Measurements from ENCODE around the gene SLC25A26.
"Not testable (repeated sequence)": the region's sequence is repeated elsewhere in the genome, so short reads cannot be mapped to it uniquely, and the experiment has no call there.

The SLC25A26 gene

DNA sequence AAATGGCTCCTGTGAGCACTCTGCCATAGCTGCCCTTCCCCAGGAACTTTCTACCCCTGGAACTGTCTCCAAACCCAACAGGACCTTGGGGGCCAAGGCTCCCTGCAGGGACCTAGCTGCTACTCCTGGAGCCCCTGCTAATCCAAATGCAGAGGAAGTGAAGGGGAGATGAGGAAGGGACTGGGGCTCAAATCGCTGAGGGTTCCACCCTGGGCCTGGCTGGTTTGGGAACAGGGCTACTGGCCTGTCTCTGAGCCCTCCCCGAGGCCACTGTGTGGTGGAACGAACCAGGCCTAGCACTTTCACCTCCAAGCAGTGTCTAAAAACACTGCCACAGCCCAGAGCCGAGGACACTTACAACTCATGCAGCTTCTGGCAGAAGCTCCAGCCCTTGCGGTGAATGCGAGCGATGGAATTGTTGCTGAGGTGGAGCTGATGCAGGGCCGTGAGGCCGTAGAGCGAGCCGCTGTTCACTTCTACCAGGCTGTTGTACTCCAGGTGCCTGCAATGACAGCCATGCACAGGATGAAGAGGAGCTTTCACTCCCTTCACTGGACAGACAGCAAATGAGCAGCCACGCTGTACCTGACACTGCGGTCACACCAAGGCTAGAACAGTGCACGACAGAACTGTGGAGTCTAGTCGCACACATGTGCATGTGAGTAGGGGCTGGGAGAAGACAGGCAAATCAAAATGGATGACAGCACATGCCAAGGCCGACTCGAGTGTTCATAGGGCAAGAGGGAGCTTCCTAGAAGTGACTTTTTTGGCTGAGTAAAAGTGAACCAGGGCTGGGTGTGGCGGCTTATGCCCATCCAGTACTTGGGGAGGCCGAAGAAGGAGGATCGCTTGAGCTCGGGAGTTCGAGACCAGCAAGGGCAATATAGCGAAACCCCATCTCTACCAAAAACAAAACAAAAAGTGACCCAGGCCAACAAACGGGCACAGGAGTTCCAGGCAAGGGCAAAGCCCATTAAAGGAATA lies 189.3 kb downstream of the SLC25A26 start:
- no peak for DNase-seq (ENCODE audit: low read depth, low spot score)

DNA sequence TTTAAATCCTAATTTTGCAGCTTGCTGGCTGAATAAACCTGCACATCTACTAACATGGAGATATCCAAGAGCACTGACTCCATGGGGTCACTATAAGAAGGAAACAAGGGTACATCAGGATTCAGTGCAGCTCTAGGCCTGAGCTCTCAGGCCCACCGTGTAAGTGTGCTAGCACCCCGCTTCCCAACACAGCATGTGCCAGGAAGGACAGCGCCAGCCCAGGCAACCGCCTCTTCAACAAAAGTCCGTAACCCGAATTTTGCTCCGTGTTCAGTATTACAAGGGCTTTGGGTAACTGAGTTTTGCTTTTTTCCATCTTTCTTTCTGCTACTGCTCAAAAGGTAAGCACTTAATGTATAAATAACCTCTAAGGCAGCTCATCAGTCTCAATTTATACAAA lies 190.2 kb downstream of the SLC25A26 start:
- DNase-seq (ENCODE audit: low read depth, low spot score), result no peak

GRCh38 chr3:66411474-66411873 lies 190.7 kb downstream of the SLC25A26 start:
- no peak for DNase-seq (ENCODE audit: low read depth, low spot score)

DNA sequence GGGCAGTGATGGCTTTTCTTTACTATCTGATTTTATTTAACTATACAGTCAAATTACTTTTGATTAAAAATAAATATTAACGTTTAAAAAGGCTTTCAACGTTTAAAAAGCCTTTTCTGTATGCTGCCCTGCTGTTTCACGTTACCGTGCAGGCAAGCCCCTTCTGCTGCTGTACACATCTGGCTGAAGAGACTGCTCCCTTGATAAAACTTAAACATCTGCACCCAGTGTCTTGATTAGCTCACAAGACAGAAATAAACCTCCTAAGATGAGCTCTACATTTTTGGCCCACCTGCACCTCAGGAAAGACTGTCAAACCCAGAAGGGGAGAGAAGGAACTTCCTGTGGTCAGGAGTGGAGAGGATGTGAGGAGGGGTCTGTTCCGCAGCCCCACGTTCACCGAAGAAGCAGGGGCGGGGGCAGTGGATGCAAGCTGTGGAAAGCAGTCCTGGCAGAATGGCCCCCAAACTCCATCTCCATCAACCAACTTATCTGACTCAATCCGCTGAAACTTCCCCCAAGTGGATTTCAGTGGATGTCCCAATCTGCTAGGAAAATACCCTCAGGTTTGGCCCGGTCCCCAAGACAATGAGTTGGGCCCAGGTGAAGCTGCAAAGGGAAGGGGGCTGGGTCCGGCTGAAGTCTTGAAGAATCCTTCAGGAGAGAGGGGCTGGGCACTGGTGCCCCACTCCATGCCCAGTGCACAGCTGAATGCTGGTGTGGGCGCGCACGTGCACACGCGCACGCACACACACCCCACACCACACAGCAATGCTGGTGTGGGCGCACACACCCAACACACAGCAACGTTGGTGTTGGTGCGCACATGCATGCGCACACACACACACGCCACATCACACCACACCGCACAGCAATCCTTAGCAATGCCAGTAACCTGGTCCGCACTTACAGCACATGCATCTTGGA lies 191.4 kb downstream of the SLC25A26 start:
- DNase-seq (ENCODE audit: low read depth, low spot score), result no peak

DNA sequence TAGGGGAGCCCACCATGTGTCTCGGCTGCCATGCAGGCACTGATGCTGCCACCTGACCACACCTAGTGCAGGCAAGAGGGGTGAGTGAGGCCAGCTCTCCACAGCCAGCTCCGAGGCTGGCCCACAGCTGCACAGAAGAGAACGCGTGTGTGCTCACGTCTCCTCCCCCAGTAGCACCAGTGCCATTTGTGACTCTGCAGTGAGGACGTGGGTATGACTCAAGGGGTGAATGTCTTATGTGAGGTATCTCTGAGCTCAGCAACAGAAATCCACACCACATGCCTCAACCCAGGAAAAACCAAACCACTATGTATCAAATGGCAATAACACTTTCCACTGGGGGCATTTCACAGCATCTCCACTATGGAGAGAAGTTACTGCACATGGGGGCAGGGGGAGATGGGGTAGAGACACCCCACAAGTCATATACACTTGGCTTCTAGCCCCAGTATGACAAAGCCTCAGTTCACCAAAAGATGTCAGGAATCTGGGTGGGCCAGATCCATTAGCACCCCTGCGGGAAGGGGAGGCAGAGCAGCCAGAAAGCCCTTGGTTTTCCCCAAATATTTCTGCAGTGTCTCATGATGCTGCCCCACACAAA lies 192.4 kb downstream of the SLC25A26 start:
- no peak for DNase-seq (ENCODE audit: low read depth, low spot score)

DNA sequence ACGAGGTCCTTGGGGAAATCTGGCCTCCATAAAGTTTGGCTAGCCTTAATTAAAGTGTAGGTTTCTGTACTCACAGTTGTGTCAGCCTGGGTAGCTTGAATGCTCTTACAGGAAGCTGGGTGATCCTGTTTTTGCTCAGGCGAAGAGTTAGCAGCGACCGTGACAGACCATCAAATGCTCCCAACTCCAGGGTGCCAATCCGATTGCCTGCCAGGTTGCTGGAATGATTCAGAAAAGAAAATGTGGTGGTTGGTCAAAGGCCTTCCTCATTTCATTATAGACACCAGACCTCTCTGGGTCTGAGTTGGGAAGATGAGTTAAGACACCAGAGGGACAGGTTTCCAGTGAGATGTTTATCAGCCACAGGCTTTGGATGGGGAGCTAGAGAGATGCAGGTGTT lies 194.0 kb downstream of the SLC25A26 start:
- DNase-seq (ENCODE audit: low read depth, low spot score), result no peak

GRCh38 chr3:66415867-66416428 lies 195.1 kb downstream of the SLC25A26 start:
- no peak for DNase-seq (ENCODE audit: low read depth, low spot score)

GRCh38 chr3:66416556-66417304 lies 195.9 kb downstream of the SLC25A26 start:
- DNase-seq (ENCODE audit: low read depth, low spot score), result no peak

DNA sequence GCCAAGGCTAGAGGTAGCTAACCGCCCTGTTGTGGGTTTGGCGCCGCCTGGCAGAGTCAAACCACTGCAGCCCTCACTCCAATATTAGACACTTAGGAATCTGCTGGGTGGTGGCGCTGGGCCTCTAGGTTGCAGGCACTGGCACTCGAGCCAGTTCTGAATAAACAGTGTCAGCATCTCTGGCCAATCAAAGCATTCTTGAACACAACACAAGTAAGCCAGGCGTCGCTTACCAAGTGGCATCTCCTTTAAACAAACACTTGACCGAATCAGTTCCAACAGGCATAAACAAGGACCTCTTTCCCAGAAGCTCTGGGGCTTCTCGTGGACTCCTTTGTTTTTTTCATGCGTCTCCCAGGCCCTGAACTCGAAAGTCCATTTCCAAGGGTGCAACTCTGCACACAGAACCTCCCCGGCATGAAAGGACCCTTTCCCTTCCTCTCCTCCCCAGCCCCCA lies 197.7 kb downstream of the SLC25A26 start:
- no peak for DNase-seq (ENCODE audit: low read depth, low spot score)

DNA sequence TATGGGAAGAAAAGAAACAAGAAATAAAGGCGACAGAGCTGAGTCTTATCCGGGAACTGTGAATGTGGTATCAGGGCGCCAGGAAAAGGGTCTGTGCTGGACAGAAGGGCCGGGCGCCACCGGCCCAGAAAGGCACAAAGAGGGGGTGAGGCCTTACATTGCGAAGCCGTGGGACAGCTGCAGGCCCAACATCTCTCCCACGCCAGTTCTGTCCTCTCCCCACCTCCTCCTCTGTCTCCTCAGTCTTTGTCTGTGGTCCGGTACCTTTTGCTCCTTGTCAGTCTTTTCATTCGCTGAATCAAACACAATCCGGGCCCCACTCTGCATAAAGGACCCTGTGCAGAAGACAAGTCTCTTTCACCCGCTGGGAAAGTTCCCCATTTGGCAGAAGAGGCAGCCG lies 198.2 kb downstream of the SLC25A26 start:
- no peak for DNase-seq (ENCODE audit: low read depth, low spot score)

GRCh38 chr3:66421144-66421543 lies 200.3 kb downstream of the SLC25A26 start:
- not testable (repeated sequence) for DNase-seq (ENCODE audit: low read depth, low spot score)

- not testable (repeated sequence) for DNase-seq (ENCODE audit: low read depth, low spot score)
These were observed 201.1 kb downstream of the SLC25A26 start for GRCh38 chr3:66421893-66422292.

DNA sequence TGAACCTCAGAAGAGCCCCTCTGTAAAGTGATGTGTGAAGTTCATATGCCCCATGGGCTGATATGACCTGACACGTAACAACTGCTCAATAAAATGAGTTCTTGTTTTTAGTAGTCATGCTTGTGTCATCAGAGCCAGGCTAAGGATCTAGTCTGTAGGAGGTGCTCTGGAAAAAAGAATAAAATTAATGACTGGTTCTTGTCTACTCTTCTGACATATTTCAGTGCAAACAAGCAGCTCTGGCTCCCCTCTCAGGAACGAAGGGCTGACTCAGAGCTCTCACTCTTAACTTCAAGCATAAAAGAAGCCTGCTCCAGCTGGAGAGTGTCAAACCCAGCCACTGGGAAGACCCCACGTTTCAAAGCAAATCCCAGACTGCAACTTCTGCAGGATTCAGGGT lies 203.0 kb downstream of the SLC25A26 start:
- no peak for DNase-seq (ENCODE audit: low read depth, low spot score)

GRCh38 chr3:66425032-66425431 lies 204.2 kb downstream of the SLC25A26 start:
- DNase-seq (ENCODE audit: low read depth, low spot score), result no peak

DNA sequence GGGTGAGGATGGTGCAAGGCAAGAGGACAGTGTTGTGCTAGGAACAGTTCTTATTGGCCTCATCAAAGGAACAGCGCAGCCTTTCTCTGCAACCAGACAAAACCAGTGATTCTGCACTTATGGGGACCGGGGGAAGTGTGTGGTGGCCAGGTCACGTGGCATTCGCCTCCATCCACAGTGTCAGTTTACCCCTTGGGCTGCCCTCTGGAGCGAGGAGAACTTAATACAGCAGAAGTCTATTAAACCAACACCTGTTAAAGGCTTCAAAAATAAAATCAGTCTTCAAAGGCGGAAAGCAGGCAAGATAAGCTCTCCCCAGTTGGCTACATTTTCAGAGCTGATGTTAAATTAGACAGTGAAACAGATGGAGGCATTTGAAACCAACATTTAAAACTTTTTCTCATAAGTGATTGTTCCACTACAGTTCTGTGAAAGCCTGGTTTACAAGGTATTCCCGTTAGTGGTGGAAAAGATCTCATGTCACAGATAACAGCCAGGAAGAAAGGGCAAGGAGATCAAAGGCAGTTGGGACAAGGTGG lies 204.8 kb downstream of the SLC25A26 start:
- DNase-seq (ENCODE audit: low read depth, low spot score), result no peak

GRCh38 chr3:66426135-66426534 lies 205.3 kb downstream of the SLC25A26 start:
- DNase-seq (ENCODE audit: low read depth, low spot score), result no peak

- no peak for DNase-seq (ENCODE audit: low read depth, low spot score)
These were observed 206.6 kb downstream of the SLC25A26 start for GRCh38 chr3:66427352-66427751.

DNA sequence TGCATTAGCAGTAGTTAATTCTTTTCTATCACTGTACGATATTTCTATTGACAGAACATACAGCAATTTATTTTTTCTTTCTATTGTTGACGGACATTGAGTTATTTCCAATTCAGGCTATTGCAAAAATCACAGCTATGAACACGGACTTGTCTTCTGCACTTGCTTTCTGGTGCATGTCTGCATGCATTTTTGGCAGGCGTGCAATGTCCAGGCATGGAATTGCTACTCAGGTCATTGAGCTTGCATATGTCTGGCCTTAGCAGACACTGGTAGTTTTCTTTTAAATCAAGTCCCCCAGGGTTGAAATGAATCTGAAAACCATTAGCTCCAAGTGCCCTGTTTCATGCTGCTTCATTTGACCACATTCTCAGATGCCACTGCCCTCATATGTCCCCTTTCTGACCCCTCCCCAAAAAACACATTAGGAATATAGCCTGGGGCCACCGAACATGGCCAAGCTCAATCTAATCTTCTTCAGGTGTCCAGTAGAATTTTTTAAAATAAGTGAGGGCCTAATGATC lies 207.2 kb downstream of the SLC25A26 start:
- no peak for DNase-seq (ENCODE audit: low read depth, low spot score)
